ENCODE measurements around the gene ALB.

Gene ALB

DNA sequence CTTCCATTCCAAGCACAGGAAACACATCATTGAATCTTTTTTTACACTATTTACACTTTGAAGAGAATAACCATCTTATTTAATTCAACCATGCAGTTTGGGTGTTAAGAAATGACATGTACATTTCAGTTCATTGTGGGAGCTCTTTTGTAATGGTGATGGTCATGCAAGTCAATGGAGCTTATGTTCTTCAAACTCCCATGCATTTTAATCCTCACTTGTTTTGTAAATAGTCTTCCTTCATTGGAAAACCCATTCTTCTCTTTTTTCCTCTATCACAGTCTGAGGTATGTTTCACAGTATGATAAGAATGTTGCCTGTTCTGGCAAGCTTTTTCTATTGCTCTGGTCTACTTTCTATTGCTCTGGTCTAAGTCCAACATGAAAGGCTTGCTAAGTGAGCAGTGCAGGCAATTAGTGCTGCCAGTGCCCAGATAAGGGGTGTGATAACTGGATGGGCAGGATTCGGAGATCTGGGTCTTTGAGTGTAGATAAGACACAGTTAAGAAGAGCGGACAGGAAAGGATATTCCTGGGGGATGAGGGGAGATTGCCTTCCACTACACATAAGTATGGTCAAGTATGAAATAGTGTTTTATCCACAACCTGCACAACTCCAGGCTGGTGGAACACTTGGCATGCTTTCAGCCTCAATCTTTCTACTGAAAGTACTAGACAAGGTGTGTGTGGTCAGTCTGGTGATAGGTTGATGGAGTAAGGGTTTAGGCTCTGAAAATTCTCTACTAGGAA, 49.0 kb downstream of the ALB start:
- no peak for DNase-seq

DNA sequence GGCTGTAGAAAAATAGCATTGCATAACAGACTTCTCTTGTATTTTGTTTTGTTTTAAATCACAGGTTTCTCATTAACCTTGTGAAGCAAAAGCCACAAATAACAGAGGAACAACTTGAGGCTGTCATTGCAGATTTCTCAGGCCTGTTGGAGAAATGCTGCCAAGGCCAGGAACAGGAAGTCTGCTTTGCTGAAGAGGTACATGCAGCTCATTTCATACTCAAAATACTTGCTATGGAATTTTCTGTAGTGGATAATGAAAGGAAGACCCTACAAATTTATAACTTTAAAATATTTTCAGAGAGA, 49.6 kb downstream of the ALB start:
- no peak for DNase-seq

DNA sequence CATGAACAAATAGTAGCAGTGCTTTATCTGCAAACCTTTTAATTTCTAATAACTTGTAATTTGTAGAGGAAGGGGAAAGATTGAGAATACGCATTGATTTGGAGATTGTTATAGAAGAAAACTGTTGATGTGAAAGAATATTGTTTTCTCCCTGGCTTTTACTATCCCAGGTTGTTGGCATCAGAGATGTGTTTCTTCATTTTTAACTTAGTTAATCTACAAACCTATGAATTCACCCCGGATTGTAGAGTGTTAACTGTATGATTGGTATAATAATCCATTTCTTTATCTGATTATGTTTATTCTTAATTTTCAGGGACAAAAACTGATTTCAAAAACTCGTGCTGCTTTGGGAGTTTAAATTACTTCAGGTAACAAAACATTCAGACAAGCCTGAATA, 50.8 kb downstream of the ALB start:
- DNase-seq = no peak

DNA sequence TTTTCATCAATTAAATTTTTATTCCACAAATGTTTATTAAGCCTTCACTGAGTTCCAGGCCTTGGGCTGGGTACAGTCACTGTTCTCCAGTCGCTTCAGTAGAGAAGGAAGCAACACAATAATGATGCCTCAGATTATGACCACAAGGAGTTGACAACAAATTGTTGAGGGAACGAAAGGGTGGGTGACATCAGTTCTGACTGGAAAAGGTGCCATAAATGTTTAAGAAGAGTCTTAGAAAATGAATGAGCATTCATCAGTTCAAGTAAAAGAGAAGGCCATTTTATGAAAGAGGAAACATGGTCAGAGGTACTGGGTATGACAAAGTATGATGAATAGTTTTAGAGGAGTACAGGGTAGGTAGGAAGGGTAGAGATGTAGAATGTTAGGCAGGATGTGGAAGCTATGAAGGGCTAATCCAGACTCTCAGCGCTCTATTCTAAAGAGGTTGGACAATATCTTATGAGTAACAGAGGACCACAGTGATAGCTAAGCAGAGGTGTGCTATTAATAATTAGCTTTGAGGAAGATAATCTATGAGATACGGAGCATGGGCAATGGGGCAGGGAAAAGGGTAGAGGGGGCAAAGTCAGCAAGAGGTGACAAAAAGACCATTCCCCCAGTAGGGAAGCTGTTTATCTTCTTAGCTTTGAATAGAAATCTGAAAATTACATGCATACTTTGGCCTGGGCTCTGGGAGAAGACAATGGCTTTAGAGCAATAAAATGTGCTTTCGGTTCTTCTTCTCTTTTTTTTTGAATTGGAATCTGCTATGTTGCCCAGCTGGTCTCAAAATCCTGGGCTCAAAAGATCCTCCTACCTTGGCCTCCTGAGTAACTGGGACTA, 52.3 kb downstream of the ALB start:
- no peak for DNase-seq

DNA sequence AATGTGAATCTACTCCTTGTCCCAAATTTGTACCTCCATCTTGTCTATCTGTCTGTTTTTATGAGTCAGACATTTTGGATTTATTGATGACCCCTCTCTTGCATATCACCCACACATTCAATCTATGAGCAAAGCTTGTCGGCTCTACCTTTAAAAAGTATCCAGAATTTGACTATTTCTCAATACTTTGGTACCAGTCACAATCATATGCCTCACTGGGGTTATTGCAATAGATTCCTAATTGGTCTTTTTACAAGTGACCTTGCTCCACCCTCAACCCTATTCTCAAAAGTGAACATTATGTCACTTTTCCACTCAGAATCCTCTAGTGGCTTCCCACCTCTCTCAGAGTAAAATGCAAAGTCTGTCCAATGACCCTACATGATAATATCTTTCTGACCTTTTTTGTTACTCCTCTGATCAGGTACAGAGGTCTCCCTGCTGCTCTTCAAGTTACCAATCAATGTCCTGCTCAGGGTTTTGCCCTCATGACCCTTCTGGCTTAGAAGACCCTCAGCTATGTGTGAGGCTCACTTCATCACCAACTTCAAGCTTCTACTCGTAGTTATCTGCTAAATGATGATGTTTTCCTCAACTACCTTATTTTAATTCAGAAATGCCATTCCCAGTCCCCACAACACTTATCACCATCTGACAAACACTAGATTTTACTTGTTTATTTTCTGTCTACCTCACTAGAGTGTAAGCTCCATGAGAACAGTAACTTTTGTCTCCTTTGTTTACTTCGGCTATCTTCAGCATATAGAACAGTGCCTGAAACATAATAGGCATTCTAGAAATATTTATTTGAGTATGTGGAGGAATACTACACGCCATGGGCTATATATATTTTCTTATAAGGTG, 54.3 kb downstream of the ALB start:
- DNase-seq = no peak

DNA sequence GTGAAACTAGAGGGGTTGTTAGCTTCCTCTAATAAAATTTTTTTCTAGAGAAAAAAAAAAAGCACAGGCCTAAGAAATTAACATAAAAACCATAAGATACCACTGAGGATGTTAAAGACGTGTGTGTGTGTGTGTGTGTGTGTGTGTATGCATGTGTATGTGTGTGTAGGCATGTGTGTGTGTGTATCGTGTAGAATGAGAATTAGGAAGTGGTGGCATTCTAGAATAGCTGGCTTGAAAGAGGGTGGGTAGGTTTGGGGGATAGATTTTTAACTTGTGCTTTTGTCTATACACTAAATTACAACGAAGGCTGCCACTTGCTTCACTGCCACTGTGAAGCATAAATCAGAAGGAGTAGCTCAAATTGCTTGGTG, 54.9 kb downstream of the ALB start:
- DNase-seq = no peak

DNA sequence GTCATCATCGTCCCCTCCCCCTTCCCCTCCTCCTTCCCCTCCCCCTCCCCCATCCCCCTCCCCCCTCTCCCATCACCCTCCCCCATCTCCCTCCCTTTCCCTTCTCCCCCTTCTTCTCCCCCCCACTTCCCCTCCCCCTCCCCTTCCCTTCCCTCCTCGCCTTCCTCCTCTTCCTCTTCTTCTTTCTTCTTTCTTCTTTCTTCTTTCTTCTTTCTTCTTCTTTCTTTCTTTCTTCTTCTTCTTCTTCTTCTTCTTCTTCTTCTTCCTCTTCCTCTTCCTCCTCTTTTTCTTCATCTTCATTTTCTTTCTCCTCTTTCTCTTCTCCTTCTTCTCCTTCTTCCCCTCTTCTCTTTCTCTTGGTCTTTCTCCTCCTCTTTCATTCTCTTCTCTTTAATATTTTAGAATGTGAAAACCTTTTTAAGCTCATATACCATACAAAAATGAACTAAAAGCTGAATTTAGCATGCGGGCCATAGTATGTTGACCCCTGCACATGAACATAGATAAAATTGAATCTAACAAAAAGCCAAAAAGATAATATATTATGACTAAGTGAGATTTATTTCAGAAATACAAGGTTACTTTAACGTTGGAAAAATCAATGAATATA, 56.9 kb downstream of the ALB start:
- no peak for DNase-seq

- DNase-seq = no peak
Measured at GRCh38 chr4:73468170-73468569, 64.1 kb downstream of the ALB start.

DNA sequence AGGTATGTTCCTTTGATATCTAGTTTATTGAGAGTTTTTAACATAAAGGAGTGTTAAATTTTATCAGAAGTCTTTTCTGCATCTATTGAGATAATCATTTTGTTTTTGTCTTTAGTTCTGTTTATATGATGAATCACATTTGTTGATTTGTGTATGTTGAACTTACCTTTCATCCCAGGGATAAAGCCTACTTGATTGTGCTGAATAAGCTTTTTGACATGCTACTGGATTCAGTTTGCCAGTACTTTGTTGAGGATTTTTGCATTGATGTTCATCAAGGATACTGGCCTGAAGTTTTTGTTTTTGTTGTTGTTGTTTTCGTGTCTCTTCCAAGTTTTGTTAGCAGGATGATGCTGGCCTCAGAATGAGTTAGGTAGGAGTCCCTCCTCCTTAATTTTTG, 66.6 kb downstream of the ALB start:
- no peak for DNase-seq
